ENCODE data around the gene SEMA3G. TPM values are rescaled to one million over a fixed set of nuclear protein-coding genes. Genes with fewer than 3 reads are reported as not detected.

Gene SEMA3G
- total RNA-seq, 1 experiment from 2014 or later: 1.6 TPM

GRCh38 chr3:52487050-52487787 is 42.3 kb upstream of the SEMA3G start:
- H3K27me3 Mint-ChIP-seq (ENCODE audit: low read depth): no peaks in the 10 kb centered on the region
- ATAC-seq (no peak), DNase-seq (ENCODE audit: low spot score) (no peak)
- H3K36me3 Mint-ChIP-seq: peaks cover 26% of the 10 kb centered on the region
- H3K4me3 Mint-ChIP-seq: no peak overlapping the region
- TF ChIP-seq ZNF396 (CRISPR knock-in tag; IDR thresholded peaks at IDR 0.05; ENCODE audit: borderline replicate concordance) (no peak), AFF4 (CRISPR knock-in tag; IDR thresholded peaks at IDR 0.05; ENCODE audit: borderline replicate concordance) (no peak), ZNF232 (CRISPR knock-in tag; IDR thresholded peaks at IDR 0.05) (no peak), ESRRA (CRISPR knock-in tag; IDR thresholded peaks at IDR 0.05; ENCODE audit: borderline replicate concordance) (no peak), FOXJ3 (CRISPR knock-in tag; IDR thresholded peaks at IDR 0.05; ENCODE audit: borderline replicate concordance) (no peak), RELA (CRISPR knock-in tag; IDR thresholded peaks at IDR 0.05; ENCODE audit: borderline replicate concordance) (no peak), E2F5 (CRISPR knock-in tag; IDR thresholded peaks at IDR 0.05) (no peak)
- H3K4me1 Mint-ChIP-seq: no peaks in the 10 kb centered on the region
- CTCF ChIA-PET: interaction anchor here (0.8 kb wide), 1 partner anchor 99 kb away, joined by 3 read pairs; no protein-coding TSS in a partner anchor
- peak overlapping the region; percentile 29; the same call in 1 of the 2 replicates for H3K27ac Mint-ChIP-seq
- H3K9me3 Mint-ChIP-seq: no peaks in the 10 kb centered on the region
- POLR2A ChIA-PET: no interaction called here

- DNase-seq (ENCODE audit: low spot score) (no peak), ATAC-seq (no peak)
- Mint-ChIP-seq H3K27ac (no peak overlapping the region), H3K9me3 (no peaks in the 10 kb centered on the region), H3K27me3 (ENCODE audit: low read depth) (no peaks in the 10 kb centered on the region), H3K4me1 (no peaks in the 10 kb centered on the region), H3K4me3 (no peak overlapping the region), H3K36me3 (peaks cover 35% of the 10 kb centered on the region)
- POLR2A ChIA-PET: no interaction called here
- CTCF ChIA-PET: no interaction called here
- TF ChIP-seq ZNF263 (CRISPR knock-in tag; IDR thresholded peaks at IDR 0.05; ENCODE audit: low read depth): no peak
- TF ChIP-seq E2F5 (CRISPR knock-in tag; IDR thresholded peaks at IDR 0.05): no peak
- TF ChIP-seq ZBTB21 (CRISPR knock-in tag; IDR thresholded peaks at IDR 0.05; ENCODE audit: borderline replicate concordance): no peak
- no peak for TF ChIP-seq ZBTB43 (CRISPR knock-in tag; IDR thresholded peaks at IDR 0.05)
- TF ChIP-seq GTF2I (CRISPR knock-in tag; conservative IDR thresholded peaks at IDR 0.05): no peak
- TF ChIP-seq USF1 (CRISPR knock-in tag; IDR thresholded peaks at IDR 0.05): no peak
- no peak for TF ChIP-seq CBFB (CRISPR knock-in tag; IDR thresholded peaks at IDR 0.05; ENCODE audit: low read depth)
- TF ChIP-seq ETV6 (CRISPR knock-in tag; IDR thresholded peaks at IDR 0.05): no peak
- no peak for TF ChIP-seq E2F1 (CRISPR knock-in tag; IDR thresholded peaks at IDR 0.05)
- no peak for TF ChIP-seq STAT6 (CRISPR knock-in tag; conservative IDR thresholded peaks at IDR 0.05; ENCODE audit: low read depth)
- TF ChIP-seq E2F4 (CRISPR knock-in tag; IDR thresholded peaks at IDR 0.05; ENCODE audit: borderline replicate concordance, low read depth): no peak
- no peak for TF ChIP-seq ZNF138 (CRISPR knock-in tag; conservative IDR thresholded peaks at IDR 0.05)
- TF ChIP-seq MAX (CRISPR knock-in tag; IDR thresholded peaks at IDR 0.05): no peak
Observed at GRCh38 chr3:52484680-52485461, 40.0 kb upstream of the SEMA3G start.
